HTR-8/SVneo (cell line): ENCODE data around the gene RAB36.

Experiments
- DNase-seq: peaks from one replicate; pipeline ENCODE4 v3.0.0; 2011; ENCODE audit warnings: low spot score, mixed read lengths; ENCODE audit not compliant: insufficient read length
- FAIRE-seq: peaks from 2 replicates; lab custom pipeline; 2011; peaks lifted over from hg19 to GRCh38; lab: Jason Lieb, UNC

The RAB36 gene

GRCh38 chr22:23154461-23154860 is 9.2 kb downstream of the RAB36 start:
- DNase-seq (no peak), FAIRE-seq (no peak)

GRCh38 chr22:23155143-23155542 is 9.9 kb downstream of the RAB36 start:
- FAIRE-seq (no peak), DNase-seq (no peak)

GRCh38 chr22:23155831-23156230 is 10.6 kb downstream of the RAB36 start:
- FAIRE-seq, result no peak

GRCh38 chr22:23156286-23156685 is 11.0 kb downstream of the RAB36 start:
- DNase-seq, result no peak
- no peak for FAIRE-seq

More at GRCh38 chr22:23155831-23156230, 10.6 kb downstream of the RAB36 start:
- no peak for DNase-seq

- FAIRE-seq (no peak), DNase-seq (no peak)
These were observed 12.6 kb downstream of the RAB36 start for GRCh38 chr22:23157560-23158515.

- FAIRE-seq (no peak), DNase-seq (no peak)
These were observed 13.4 kb downstream of the RAB36 start for GRCh38 chr22:23158516-23159290.

- DNase-seq, result no peak
- no peak for FAIRE-seq
These were observed 14.0 kb downstream of the RAB36 start for GRCh38 chr22:23159291-23159630.

- FAIRE-seq (no peak), DNase-seq (no peak)
These were observed 15.8 kb downstream of the RAB36 start for GRCh38 chr22:23161029-23161428.

- FAIRE-seq (no peak), DNase-seq (no peak)
These were observed 16.3 kb downstream of the RAB36 start for GRCh38 chr22:23161574-23161973.

- no peak for FAIRE-seq
- no peak for DNase-seq
These were observed 18.4 kb downstream of the RAB36 start for GRCh38 chr22:23163665-23164064.

- DNase-seq (no peak), FAIRE-seq (no peak)
These were observed 18.8 kb downstream of the RAB36 start for GRCh38 chr22:23164091-23164490.

GRCh38 chr22:23166042-23166831 is 21.0 kb downstream of the RAB36 start:
- DNase-seq (no peak), FAIRE-seq (no peak)

- FAIRE-seq, result no peak
- DNase-seq, result no peak
These were observed 21.8 kb downstream of the RAB36 start for GRCh38 chr22:23166841-23167616.

GRCh38 chr22:23168391-23169042 is 23.2 kb downstream of the RAB36 start:
- DNase-seq (no peak), FAIRE-seq (no peak)

- DNase-seq (no peak), FAIRE-seq (no peak)
These were observed 23.7 kb downstream of the RAB36 start for GRCh38 chr22:23169043-23169406.

- FAIRE-seq (no peak), DNase-seq (no peak)
These were observed 30.8 kb downstream of the RAB36 start for GRCh38 chr22:23175817-23176644.

- FAIRE-seq (no peak), DNase-seq (no peak)
These were observed 31.4 kb downstream of the RAB36 start for GRCh38 chr22:23176645-23177027.

- DNase-seq, result no peak
These were observed 31.9 kb downstream of the RAB36 start for GRCh38 chr22:23177197-23177596.

More at GRCh38 chr22:23177197-23177596, 31.9 kb downstream of the RAB36 start:
- FAIRE-seq, result no peak
